Natural killer cell (primary cell): ENCODE measurements around the gene SLC6A7. TPM values are rescaled to one million over a fixed set of nuclear protein-coding genes. Genes with fewer than 3 reads are reported as not detected.

Experiments
- ATAC-seq, 3 donors: fragments of 150-1000 bp in 2 of 3; fragments of 200-7000 bp in 1 of 3; cut with Tn5 transposase; 1 replicate in 1 of 3; 2 replicates in 2 of 3; pipeline ENCODE4 v1.10.0; 2021; ENCODE audit warnings: mild to moderate bottlenecking in 2 of 3, moderate library complexity in 2 of 3
- DNase-seq, 2 donors: peaks; one replicate each; pipeline versions ENCODE4 v3.0.0 to v3.0.0-alpha.2; 2013 to 2021; ENCODE audit warnings: mixed read lengths in 1 of 2
- H3K27ac ChIP-seq: one replicate; pipeline ENCODE4 v1.5.1; 2013; ENCODE audit warnings: mild to moderate bottlenecking, low read length
- H3K27me3 ChIP-seq: one replicate; pipeline ENCODE4 v1.6.1; 2013; ENCODE audit warnings: low read length; ENCODE audit not compliant: control insufficient read depth, insufficient read depth
- H3K36me3 ChIP-seq: one replicate; pipeline ENCODE4 v1.6.1; 2013; ENCODE audit warnings: low read length; ENCODE audit not compliant: control insufficient read depth, insufficient read depth
- H3K4me1 ChIP-seq: one replicate; pipeline ENCODE4 v1.6.1; 2013; ENCODE audit warnings: low read length; ENCODE audit not compliant: control insufficient read depth, insufficient read depth
- H3K4me3 ChIP-seq: one replicate; pipeline ENCODE4 v1.5.1; 2013; ENCODE audit warnings: low read length
- H3K9me3 ChIP-seq: one replicate; pipeline ENCODE4 v1.6.1; 2013; ENCODE audit warnings: low read length; ENCODE audit not compliant: control insufficient read depth, insufficient read depth
- H3K27ac Mint-ChIP-seq, 2 donors: one replicate each; pipeline ENCODE4 v1.8.0; 2022; ENCODE audit warnings: mild to moderate bottlenecking in 2 of 2, mixed read lengths in 2 of 2, moderate library complexity in 1 of 2
- H3K27me3 Mint-ChIP-seq, 2 donors: one replicate each; pipeline ENCODE4 v1.8.0; 2022; ENCODE audit warnings: low read depth in 2 of 2, mixed read lengths in 2 of 2
- H3K36me3 Mint-ChIP-seq: one replicate; pipeline ENCODE4 v1.8.0; 2022; ENCODE audit warnings: mixed read lengths
- H3K4me1 Mint-ChIP-seq, 2 donors: one replicate each; pipeline ENCODE4 v1.8.0; 2022; ENCODE audit warnings: mixed read lengths in 2 of 2
- H3K4me3 Mint-ChIP-seq: one replicate; pipeline ENCODE4 v1.8.0; 2022; ENCODE audit warnings: mild to moderate bottlenecking, moderate library complexity, mixed read lengths
- H3K9me3 Mint-ChIP-seq, 2 donors: one replicate each; pipeline ENCODE4 v1.8.0; 2022; ENCODE audit warnings: mixed read lengths in 2 of 2
- CTCF ChIP-seq: fragments of 200-600 bp; IDR thresholded peaks from one replicate; pipeline ENCODE4 v1.8.0; 2022; ENCODE audit warnings: antibody characterized with exemption
- WGBS: methylation state at CpG from one replicate; pipeline ENCODE4 v1.1.7; 2013; ENCODE audit warnings: missing lambda C conversion rate; ENCODE audit not compliant: insufficient coverage; 5-methylcytosine and 5-hydroxymethylcytosine counted together
- intact Hi-C: fragments of 100-400 bp; cut with micrococcal nuclease; formaldehyde crosslinking; loops from one replicate; pipeline ENCODE4 v1.14.2; 2022
- total RNA-seq, 4 donors: library from RNA; stranded (reverse); fragments of 120-200 nt in 1 of 4; gene quantifications; one replicate each; pipeline versions ENCODE4 v1.2.3 to v1.2.4, GENCODE V29; 2013 to 2022

The SLC6A7 gene
- not detected for total RNA-seq
- not detected for total RNA-seq (2013)

- H3K36me3 ChIP-seq = no peaks in the 10 kb centered on the region
- H3K4me3 ChIP-seq = no peak within 1 kb of the TSS
- no peak within 1 kb of the TSS for H3K27ac ChIP-seq
- intact Hi-C loops = no loop called here
- peaks cover 11% of the 10 kb centered on the region for H3K27me3 ChIP-seq
- TF ChIP-seq CTCF = no peak
- no peaks in the 10 kb centered on the region for H3K4me1 ChIP-seq
- no peak within 1 kb of the TSS for H3K27ac Mint-ChIP-seq
- 9% methylated on average over 58 of the region's 58 CpGs for WGBS
- no peaks in the 10 kb centered on the region for H3K36me3 Mint-ChIP-seq
- H3K4me3 Mint-ChIP-seq = no peak within 1 kb of the TSS
- ATAC-seq (no peak), DNase-seq (no peak)
- H3K4me1 Mint-ChIP-seq = no peaks in the 10 kb centered on the region
- H3K9me3 Mint-ChIP-seq = no peaks in the 10 kb centered on the region
- H3K9me3 ChIP-seq = no peaks in the 10 kb centered on the region
- H3K27me3 Mint-ChIP-seq = peaks cover 28 to 41% of the 10 kb centered on the region in 2 donors
Observed at GRCh38 chr5:150189728-150190502, at the start of gene SLC6A7. SLC6A7 (plus strand) TSS chr5:150190062; CDS start chr5:150190328, 266 bp downstream.

- Mint-ChIP-seq H3K4me3 (no peak overlapping the region), H3K9me3 (no peaks in the 10 kb centered on the region), H3K27ac (peak overlapping the region in 1 of 2 donors; percentile 44), H3K27me3 (peaks cover 0 to 4% of the 10 kb centered on the region in 2 donors), H3K4me1 (peaks cover 35 to 47% of the 10 kb centered on the region in 2 donors), H3K36me3 (no peaks in the 10 kb centered on the region)
- Histone ChIP-seq H3K4me3 (no peak overlapping the region), H3K27ac (no peak overlapping the region), H3K4me1 (peaks cover 23% of the 10 kb centered on the region), H3K9me3 (no peaks in the 10 kb centered on the region), H3K36me3 (no peaks in the 10 kb centered on the region), H3K27me3 (no peaks in the 10 kb centered on the region)
- no peak for DNase-seq
- WGBS = 82% methylated on average over 11 of the region's 11 CpGs
- no peak for TF ChIP-seq CTCF
- intact Hi-C loops = no loop called here
- no peak for ATAC-seq
Observed at GRCh38 chr5:150140830-150141229, 49.0 kb upstream of the SLC6A7 start.

- DNase-seq = no peak
- H3K27me3 ChIP-seq = no peaks in the 10 kb centered on the region
- no peak overlapping the region for H3K4me3 ChIP-seq
- intact Hi-C loops = no loop called here
- H3K27ac ChIP-seq = no peak overlapping the region
- Mint-ChIP-seq H3K27me3 (peaks cover 0 to 4% of the 10 kb centered on the region in 2 donors), H3K4me3 (no peak overlapping the region), H3K9me3 (no peaks in the 10 kb centered on the region), H3K4me1 (peaks cover 39 to 51% of the 10 kb centered on the region in 2 donors), H3K27ac (peak overlapping the region in 1 of 2 donors; percentile 6), H3K36me3 (no peaks in the 10 kb centered on the region)
- peaks cover 23% of the 10 kb centered on the region for H3K4me1 ChIP-seq
- no peak for TF ChIP-seq CTCF
- no peaks in the 10 kb centered on the region for H3K36me3 ChIP-seq
- 91% methylated on average over 9 of the region's 9 CpGs for WGBS
- ATAC-seq = no peak
- H3K9me3 ChIP-seq = no peaks in the 10 kb centered on the region
Observed at GRCh38 chr5:150141544-150142184, 48.2 kb upstream of the SLC6A7 start.
